ENCODE results near the gene TTC29.

DNA sequence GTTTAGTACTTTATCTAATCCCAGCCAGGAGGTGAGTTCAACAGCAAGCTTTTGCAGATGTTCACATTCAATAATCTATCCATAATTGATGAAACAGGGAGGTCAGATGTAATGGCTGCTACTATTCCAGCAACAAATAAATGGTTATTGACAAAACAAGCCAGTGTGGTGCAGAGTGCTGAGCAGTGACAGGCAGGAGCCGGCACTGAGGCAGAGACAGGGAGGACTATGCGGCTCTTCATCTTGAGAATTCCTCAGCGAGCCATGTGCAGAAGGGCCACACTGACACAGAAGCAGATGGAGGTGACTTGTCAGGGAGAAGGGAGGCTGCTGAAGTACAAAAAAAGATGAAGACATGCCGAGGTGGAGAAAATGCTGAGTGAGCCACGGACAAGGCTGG lies 98.3 kb downstream of the TTC29 start:
- TF ChIP-seq, protein P1, sequence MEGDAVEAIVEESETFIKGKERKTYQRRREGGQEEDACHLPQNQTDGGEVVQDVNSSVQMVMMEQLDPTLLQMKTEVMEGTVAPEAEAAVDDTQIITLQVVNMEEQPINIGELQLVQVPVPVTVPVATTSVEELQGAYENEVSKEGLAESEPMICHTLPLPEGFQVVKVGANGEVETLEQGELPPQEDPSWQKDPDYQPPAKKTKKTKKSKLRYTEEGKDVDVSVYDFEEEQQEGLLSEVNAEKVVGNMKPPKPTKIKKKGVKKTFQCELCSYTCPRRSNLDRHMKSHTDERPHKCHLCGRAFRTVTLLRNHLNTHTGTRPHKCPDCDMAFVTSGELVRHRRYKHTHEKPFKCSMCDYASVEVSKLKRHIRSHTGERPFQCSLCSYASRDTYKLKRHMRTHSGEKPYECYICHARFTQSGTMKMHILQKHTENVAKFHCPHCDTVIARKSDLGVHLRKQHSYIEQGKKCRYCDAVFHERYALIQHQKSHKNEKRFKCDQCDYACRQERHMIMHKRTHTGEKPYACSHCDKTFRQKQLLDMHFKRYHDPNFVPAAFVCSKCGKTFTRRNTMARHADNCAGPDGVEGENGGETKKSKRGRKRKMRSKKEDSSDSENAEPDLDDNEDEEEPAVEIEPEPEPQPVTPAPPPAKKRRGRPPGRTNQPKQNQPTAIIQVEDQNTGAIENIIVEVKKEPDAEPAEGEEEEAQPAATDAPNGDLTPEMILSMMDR (IDR thresholded peaks at IDR 0.05; ENCODE audit: insufficient read depth, low read length, poor library complexity, severe bottlenecking): no peak
- no peak for TF ChIP-seq EZH2phosphoT487 (conservative IDR thresholded peaks at IDR 0.05; ENCODE audit: low read length)
